HEK293 (cell line): ENCODE results near the gene FAH.

Source experiments
- KLF1 ChIP-seq: fragments of 450-650 bp; formaldehyde crosslinking; IDR thresholded peaks from 2 replicates; pipeline ENCODE4 v1.5.1; 2016; ENCODE audit warnings: missing biosample characterization, missing genetic modification characterization
- KLF7 ChIP-seq: fragments of 450-650 bp; formaldehyde crosslinking; IDR thresholded peaks from 2 replicates; pipeline ENCODE4 v1.5.1; 2016; ENCODE audit warnings: missing biosample characterization, missing genetic modification characterization, borderline replicate concordance
- MEIS1 ChIP-seq: sonication (generic); formaldehyde crosslinking; IDR thresholded peaks from 2 replicates; pipeline ENCODE4 v1.8.1; 2022; ENCODE audit warnings: missing genetic modification reagents, mild to moderate bottlenecking, borderline replicate concordance
- MZF1 ChIP-seq: fragments of 450-650 bp; formaldehyde crosslinking; IDR thresholded peaks from 2 replicates; pipeline ENCODE4 v1.5.1; 2017; ENCODE audit warnings: missing biosample characterization, missing genetic modification characterization, borderline replicate concordance
- SCRT1 ChIP-seq: fragments of 450-650 bp; formaldehyde crosslinking; IDR thresholded peaks from 2 replicates; pipeline ENCODE4 v1.5.1; 2016; ENCODE audit warnings: missing biosample characterization, missing genetic modification characterization, borderline replicate concordance
- WT1 ChIP-seq: fragments of 450-650 bp; formaldehyde crosslinking; IDR thresholded peaks from 2 replicates; pipeline ENCODE4 v1.5.1; 2016; ENCODE audit warnings: missing biosample characterization, missing genetic modification characterization
- YY2 ChIP-seq: fragments of 450-650 bp; formaldehyde crosslinking; IDR thresholded peaks from 2 replicates; pipeline ENCODE4 v1.5.1; 2016; ENCODE audit warnings: missing biosample characterization, missing genetic modification characterization
- ZFP3 ChIP-seq: fragments of 450-650 bp; formaldehyde crosslinking; IDR thresholded peaks from 2 replicates; pipeline ENCODE4 v1.5.1; 2016; ENCODE audit warnings: low read depth, missing biosample characterization, missing genetic modification characterization
- ZFP37 ChIP-seq: fragments of 450-650 bp; formaldehyde crosslinking; IDR thresholded peaks from 2 replicates; pipeline ENCODE4 v1.5.1; 2016; ENCODE audit warnings: missing biosample characterization, missing genetic modification characterization
- ZIC2 ChIP-seq: fragments of 450-650 bp; formaldehyde crosslinking; IDR thresholded peaks from 2 replicates; pipeline ENCODE4 v1.5.1; 2016; ENCODE audit warnings: missing biosample characterization, missing genetic modification characterization
- ZNF248 ChIP-seq: fragments of 450-650 bp; formaldehyde crosslinking; IDR thresholded peaks from 2 replicates; pipeline ENCODE4 v1.5.1; 2017; ENCODE audit warnings: missing biosample characterization, missing genetic modification characterization
- ZNF335 ChIP-seq: fragments of 450-650 bp; formaldehyde crosslinking; conservative IDR thresholded peaks from 2 replicates; pipeline ENCODE4 v1.5.1; 2016; ENCODE audit warnings: missing biosample characterization, missing genetic modification characterization
- ZNF366 ChIP-seq: fragments of 450-650 bp; formaldehyde crosslinking; conservative IDR thresholded peaks from 2 replicates; pipeline ENCODE4 v1.5.1; 2016; ENCODE audit warnings: missing biosample characterization, missing genetic modification characterization
- ZNF560 ChIP-seq: fragments of 450-650 bp; formaldehyde crosslinking; IDR thresholded peaks from 2 replicates; pipeline ENCODE4 v1.5.1; 2017; ENCODE audit warnings: missing biosample characterization, missing genetic modification characterization, borderline replicate concordance
- ZNF664 ChIP-seq: fragments of 450-650 bp; formaldehyde crosslinking; IDR thresholded peaks from 2 replicates; pipeline ENCODE4 v1.5.1; 2016; ENCODE audit warnings: missing biosample characterization, missing genetic modification characterization
- TF ChIP-seq, protein P1 (sequence below): fragments of 450-650 bp; formaldehyde crosslinking; IDR thresholded peaks from 2 replicates; pipeline ENCODE4 v1.5.1; 2016; ENCODE audit warnings: missing biosample characterization, missing genetic modification characterization, borderline replicate concordance
- TF ChIP-seq, protein P2 (sequence below): fragments of 450-650 bp; formaldehyde crosslinking; IDR thresholded peaks from 2 replicates; pipeline ENCODE4 v1.5.1; 2016; ENCODE audit warnings: missing biosample characterization, missing genetic modification characterization
- TF ChIP-seq, protein P3 (sequence below): fragments of 450-650 bp; formaldehyde crosslinking; IDR thresholded peaks from 2 replicates; pipeline ENCODE4 v1.5.1; 2016; ENCODE audit warnings: missing biosample characterization, missing genetic modification characterization
- TF ChIP-seq, protein P4 (sequence below): fragments of 450-650 bp; formaldehyde crosslinking; conservative IDR thresholded peaks from 2 replicates; pipeline ENCODE4 v1.5.1; 2016; ENCODE audit warnings: low read depth, missing biosample characterization, missing genetic modification characterization
- TF ChIP-seq, protein P5 (sequence below): fragments of 450-650 bp; formaldehyde crosslinking; IDR thresholded peaks from 2 replicates; pipeline ENCODE4 v1.5.1; 2016; ENCODE audit warnings: missing biosample characterization, missing genetic modification characterization, low read depth
- TF ChIP-seq, protein P6 (sequence below): fragments of 450-650 bp; formaldehyde crosslinking; IDR thresholded peaks from 2 replicates; pipeline ENCODE4 v1.5.1; 2016; ENCODE audit warnings: missing biosample characterization, missing genetic modification characterization
- TF ChIP-seq, protein P7 (sequence below): fragments of 450-650 bp; formaldehyde crosslinking; IDR thresholded peaks from 2 replicates; pipeline ENCODE4 v1.5.1; 2017; ENCODE audit warnings: missing biosample characterization, missing genetic modification characterization

The FAH gene

DNA sequence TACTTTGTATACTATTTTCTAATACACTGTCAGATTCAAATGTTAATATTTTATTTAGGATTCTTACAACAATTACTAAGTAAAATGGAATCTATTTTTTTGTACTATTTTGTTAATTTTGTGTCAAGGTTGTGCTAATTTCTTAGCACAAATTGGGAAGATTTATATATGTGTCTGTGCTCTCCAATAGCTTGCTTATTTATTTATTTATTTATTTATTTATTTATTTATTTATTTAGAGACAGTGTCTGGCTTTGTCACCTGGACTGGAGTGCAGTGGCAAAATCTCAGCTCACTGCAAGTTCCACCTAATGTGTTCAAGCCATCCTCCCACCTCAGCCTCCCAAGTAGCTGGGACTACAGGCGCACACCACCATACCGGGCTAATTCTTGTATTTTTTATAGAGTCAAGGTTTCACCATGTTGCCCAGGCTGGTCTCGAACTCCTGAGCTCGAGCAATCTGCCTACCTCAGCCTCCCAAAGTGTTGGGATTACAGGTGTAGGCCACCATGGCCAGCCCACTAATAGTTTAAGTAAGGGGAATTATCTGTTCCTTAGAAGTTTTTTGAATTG is 64.6 kb downstream of the FAH start (continued):
- TF ChIP-seq ZIC2 (tag by site-specific recombination) (no peak), MEIS1 (CRISPR knock-in tag) (no peak), ZNF248 (tag by site-specific recombination) (no peak), KLF7 (tag by site-specific recombination) (no peak), ZNF366 (no peak), WT1 (tag by site-specific recombination) (no peak), MZF1 (tag by site-specific recombination) (no peak), SCRT1 (tag by site-specific recombination) (no peak), ZNF335 (no peak), KLF1 (tag by site-specific recombination) (no peak), YY2 (tag by site-specific recombination) (no peak), ZNF560 (tag by site-specific recombination) (0 out of 2 replicates have a peak, but pooled peaks have one; percentile 51), ZFP37 (tag by site-specific recombination) (no peak), ZFP3 (no peak), ZNF664 (peak; percentile 71)
- TF ChIP-seq, protein P1, sequence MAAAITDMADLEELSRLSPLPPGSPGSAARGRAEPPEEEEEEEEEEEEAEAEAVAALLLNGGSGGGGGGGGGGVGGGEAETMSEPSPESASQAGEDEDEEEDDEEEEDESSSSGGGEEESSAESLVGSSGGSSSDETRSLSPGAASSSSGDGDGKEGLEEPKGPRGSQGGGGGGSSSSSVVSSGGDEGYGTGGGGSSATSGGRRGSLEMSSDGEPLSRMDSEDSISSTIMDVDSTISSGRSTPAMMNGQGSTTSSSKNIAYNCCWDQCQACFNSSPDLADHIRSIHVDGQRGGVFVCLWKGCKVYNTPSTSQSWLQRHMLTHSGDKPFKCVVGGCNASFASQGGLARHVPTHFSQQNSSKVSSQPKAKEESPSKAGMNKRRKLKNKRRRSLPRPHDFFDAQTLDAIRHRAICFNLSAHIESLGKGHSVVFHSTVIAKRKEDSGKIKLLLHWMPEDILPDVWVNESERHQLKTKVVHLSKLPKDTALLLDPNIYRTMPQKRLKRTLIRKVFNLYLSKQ (tag by site-specific recombination) = no peak
- TF ChIP-seq, protein P2, sequence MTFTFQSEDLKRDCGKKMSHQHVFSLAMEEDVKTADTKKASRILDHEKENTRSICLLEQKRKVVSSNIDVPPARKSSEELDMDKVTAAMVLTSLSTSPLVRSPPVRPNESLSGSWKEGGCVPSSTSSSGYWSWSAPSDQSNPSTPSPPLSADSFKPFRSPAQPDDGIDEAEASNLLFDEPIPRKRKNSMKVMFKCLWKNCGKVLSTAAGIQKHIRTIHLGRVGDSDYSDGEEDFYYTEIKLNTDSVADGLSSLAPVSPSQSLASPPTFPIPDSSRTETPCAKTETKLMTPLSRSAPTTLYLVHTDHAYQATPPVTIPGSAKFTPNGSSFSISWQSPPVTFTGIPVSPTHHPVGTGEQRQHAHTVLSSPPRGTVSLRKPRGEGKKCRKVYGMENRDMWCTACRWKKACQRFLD (tag by site-specific recombination) = no peak
- TF ChIP-seq, protein P3, sequence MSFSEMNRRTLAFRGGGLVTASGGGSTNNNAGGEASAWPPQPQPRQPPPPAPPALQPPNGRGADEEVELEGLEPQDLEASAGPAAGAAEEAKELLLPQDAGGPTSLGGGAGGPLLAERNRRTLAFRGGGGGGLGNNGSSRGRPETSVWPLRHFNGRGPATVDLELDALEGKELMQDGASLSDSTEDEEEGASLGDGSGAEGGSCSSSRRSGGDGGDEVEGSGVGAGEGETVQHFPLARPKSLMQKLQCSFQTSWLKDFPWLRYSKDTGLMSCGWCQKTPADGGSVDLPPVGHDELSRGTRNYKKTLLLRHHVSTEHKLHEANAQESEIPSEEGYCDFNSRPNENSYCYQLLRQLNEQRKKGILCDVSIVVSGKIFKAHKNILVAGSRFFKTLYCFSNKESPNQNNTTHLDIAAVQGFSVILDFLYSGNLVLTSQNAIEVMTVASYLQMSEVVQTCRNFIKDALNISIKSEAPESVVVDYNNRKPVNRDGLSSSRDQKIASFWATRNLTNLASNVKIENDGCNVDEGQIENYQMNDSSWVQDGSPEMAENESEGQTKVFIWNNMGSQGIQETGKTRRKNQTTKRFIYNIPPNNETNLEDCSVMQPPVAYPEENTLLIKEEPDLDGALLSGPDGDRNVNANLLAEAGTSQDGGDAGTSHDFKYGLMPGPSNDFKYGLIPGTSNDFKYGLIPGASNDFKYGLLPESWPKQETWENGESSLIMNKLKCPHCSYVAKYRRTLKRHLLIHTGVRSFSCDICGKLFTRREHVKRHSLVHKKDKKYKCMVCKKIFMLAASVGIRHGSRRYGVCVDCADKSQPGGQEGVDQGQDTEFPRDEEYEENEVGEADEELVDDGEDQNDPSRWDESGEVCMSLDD (tag by site-specific recombination) = no peak
- TF ChIP-seq, protein P4, sequence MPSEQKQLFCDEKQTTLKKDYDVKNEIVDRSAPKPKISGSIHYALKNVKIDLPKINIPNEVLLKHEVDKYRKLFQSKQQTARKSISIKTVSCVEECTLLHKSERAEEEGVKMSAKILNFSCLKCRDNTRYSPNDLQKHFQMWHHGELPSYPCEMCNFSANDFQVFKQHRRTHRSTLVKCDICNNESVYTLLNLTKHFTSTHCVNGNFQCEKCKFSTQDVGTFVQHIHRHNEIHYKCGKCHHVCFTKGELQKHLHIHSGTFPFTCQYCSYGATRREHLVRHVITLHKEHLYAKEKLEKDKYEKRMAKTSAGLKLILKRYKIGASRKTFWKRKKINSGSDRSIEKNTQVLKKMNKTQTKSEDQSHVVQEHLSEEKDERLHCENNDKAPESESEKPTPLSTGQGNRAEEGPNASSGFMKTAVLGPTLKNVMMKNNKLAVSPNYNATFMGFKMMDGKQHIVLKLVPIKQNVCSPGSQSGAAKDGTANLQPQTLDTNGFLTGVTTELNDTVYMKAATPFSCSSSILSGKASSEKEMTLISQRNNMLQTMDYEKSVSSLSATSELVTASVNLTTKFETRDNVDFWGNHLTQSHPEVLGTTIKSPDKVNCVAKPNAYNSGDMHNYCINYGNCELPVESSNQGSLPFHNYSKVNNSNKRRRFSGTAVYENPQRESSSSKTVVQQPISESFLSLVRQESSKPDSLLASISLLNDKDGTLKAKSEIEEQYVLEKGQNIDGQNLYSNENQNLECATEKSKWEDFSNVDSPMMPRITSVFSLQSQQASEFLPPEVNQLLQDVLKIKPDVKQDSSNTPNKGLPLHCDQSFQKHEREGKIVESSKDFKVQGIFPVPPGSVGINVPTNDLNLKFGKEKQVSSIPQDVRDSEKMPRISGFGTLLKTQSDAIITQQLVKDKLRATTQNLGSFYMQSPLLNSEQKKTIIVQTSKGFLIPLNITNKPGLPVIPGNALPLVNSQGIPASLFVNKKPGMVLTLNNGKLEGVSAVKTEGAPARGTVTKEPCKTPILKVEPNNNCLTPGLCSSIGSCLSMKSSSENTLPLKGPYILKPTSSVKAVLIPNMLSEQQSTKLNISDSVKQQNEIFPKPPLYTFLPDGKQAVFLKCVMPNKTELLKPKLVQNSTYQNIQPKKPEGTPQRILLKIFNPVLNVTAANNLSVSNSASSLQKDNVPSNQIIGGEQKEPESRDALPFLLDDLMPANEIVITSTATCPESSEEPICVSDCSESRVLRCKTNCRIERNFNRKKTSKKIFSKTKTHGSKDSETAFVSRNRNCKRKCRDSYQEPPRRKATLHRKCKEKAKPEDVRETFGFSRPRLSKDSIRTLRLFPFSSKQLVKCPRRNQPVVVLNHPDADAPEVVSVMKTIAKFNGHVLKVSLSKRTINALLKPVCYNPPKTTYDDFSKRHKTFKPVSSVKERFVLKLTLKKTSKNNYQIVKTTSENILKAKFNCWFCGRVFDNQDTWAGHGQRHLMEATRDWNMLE (tag by site-specific recombination) = peak; percentile 88
- TF ChIP-seq, protein P5, sequence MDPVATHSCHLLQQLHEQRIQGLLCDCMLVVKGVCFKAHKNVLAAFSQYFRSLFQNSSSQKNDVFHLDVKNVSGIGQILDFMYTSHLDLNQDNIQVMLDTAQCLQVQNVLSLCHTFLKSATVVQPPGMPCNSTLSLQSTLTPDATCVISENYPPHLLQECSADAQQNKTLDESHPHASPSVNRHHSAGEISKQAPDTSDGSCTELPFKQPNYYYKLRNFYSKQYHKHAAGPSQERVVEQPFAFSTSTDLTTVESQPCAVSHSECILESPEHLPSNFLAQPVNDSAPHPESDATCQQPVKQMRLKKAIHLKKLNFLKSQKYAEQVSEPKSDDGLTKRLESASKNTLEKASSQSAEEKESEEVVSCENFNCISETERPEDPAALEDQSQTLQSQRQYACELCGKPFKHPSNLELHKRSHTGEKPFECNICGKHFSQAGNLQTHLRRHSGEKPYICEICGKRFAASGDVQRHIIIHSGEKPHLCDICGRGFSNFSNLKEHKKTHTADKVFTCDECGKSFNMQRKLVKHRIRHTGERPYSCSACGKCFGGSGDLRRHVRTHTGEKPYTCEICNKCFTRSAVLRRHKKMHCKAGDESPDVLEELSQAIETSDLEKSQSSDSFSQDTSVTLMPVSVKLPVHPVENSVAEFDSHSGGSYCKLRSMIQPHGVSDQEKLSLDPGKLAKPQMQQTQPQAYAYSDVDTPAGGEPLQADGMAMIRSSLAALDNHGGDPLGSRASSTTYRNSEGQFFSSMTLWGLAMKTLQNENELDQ = no peak
- TF ChIP-seq, protein P6, sequence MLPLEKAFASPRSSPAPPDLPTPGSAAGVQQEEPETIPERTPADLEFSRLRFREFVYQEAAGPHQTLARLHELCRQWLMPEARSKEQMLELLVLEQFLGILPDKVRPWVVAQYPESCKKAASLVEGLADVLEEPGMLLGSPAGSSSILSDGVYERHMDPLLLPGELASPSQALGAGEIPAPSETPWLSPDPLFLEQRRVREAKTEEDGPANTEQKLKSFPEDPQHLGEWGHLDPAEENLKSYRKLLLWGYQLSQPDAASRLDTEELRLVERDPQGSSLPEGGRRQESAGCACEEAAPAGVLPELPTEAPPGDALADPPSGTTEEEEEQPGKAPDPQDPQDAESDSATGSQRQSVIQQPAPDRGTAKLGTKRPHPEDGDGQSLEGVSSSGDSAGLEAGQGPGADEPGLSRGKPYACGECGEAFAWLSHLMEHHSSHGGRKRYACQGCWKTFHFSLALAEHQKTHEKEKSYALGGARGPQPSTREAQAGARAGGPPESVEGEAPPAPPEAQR (tag by site-specific recombination) = no peak
- TF ChIP-seq, protein P7, sequence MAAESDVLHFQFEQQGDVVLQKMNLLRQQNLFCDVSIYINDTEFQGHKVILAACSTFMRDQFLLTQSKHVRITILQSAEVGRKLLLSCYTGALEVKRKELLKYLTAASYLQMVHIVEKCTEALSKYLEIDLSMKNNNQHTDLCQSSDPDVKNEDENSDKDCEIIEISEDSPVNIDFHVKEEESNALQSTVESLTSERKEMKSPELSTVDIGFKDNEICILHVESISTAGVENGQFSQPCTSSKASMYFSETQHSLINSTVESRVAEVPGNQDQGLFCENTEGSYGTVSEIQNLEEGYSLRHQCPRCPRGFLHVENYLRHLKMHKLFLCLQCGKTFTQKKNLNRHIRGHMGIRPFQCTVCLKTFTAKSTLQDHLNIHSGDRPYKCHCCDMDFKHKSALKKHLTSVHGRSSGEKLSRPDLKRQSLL = no peak
